Measurements from ENCODE around the gene MMP7. TPM values are rescaled to one million over a fixed set of nuclear protein-coding genes. Genes with fewer than 3 reads are reported as not detected.

MMP7 gene
- total and polyA plus RNA-seq, 2 donors (not counting 3 experiments of a cell fraction or from before 2014, with no cell fraction given): 0.65 TPM; not detected in 1

GRCh38 chr11:102495161-102496042 lies 35.1 kb downstream of the MMP7 start:
- no peaks in the 10 kb centered on the region for H3K79me2 ChIP-seq (ENCODE audit: control insufficient read depth, insufficient read depth, low read length)
- POLR2A ChIA-PET: no interaction called here
- no peak for TF ChIP-seq POLR2A (IDR thresholded peaks at IDR 0.05; ENCODE audit: low read depth, low read length)
- peak; percentile 30 to 51 for TF ChIP-seq CTCF (IDR thresholded peaks at IDR 0.05; ENCODE audit: extremely low read depth in 1 of 2, insufficient read depth in 1 of 2, low read depth in 1 of 2, low read length in 2 of 2)
- no peak overlapping the region for H3K4me2 ChIP-seq (ENCODE audit: insufficient read depth, low read length)
- H3K9me1 ChIP-seq (replicated peaks; ENCODE audit: control insufficient read depth, extremely low read depth, insufficient read depth, low read length): no peaks in the 10 kb centered on the region
- FAIRE-seq (peak; percentile 85), DNase-seq (ENCODE audit: low read depth, low spot score) (peak; percentile 77)
- CTCF ChIA-PET: interaction anchor here (0.7 to 1.9 kb wide), 29 partner anchors 8 to 206 kb away, joined by 3 to 55 read pairs (median 5); no protein-coding TSS in a partner anchor
- no peaks in the 10 kb centered on the region for H3K36me3 ChIP-seq (ENCODE audit: control insufficient read depth in 2 of 2, extremely low read depth in 1 of 2, insufficient read depth in 2 of 2, low read length in 2 of 2)
- H3K4me3 ChIP-seq (replicated peaks in 1 of 3; ENCODE audit: insufficient read depth in 1 of 3, low read depth in 1 of 3, low read length in 3 of 3): no peak overlapping the region
- intact Hi-C loops (cut with micrococcal nuclease) (loop anchor here (1.0 to 2.0 kb wide), 10 partner anchors 105 to 635 kb away; no protein-coding TSS in a partner anchor), dilution Hi-C loops (cut with MboI; ENCODE audit: extremely low pct_ligation_motif_present, low sequenced_read_pairs) (no loop called here)
- H3K27me3 ChIP-seq (ENCODE audit: control insufficient read depth in 2 of 2, insufficient read depth in 2 of 2, low read length in 2 of 2): no peaks in the 10 kb centered on the region
- no peaks in the 10 kb centered on the region for H3K9me3 ChIP-seq (replicated peaks; ENCODE audit: control insufficient read depth, insufficient read depth, low read length)
- no peaks in the 10 kb centered on the region for H4K20me1 ChIP-seq (replicated peaks; ENCODE audit: control insufficient read depth, extremely low read depth, insufficient read depth, low read length)
- H3K27ac ChIP-seq (ENCODE audit: insufficient read depth, low read depth, low read length): no peak overlapping the region
- peaks cover 13% of the 10 kb centered on the region for H3K4me1 ChIP-seq (ENCODE audit: control insufficient read depth, extremely low read depth, insufficient read depth, low read length)
- peak overlapping the region; percentile 11 for H2AFZ ChIP-seq (ENCODE audit: low read depth, low read length)
- no peak overlapping the region for H3K9ac ChIP-seq (replicated peaks; ENCODE audit: extremely low read depth, insufficient read depth, low read length)
- no TSS peak for BruUV-seq (replicated peaks)

- no peaks in the 10 kb centered on the region for H3K9me3 ChIP-seq (replicated peaks; ENCODE audit: control insufficient read depth, insufficient read depth, low read length)
- TF ChIP-seq JUN (IDR thresholded peaks at IDR 0.05; ENCODE audit: borderline replicate concordance, insufficient read depth, insufficient read length, low read depth): peak; percentile 32
- TF ChIP-seq FOS (IDR thresholded peaks at IDR 0.05; ENCODE audit: borderline replicate concordance, insufficient read depth, low read length): peak; percentile 73
- no peak for TF ChIP-seq POLR2A (IDR thresholded peaks at IDR 0.05; ENCODE audit: low read depth, low read length)
- no peak overlapping the region for H2AFZ ChIP-seq (ENCODE audit: low read depth, low read length)
- H3K9ac ChIP-seq (replicated peaks; ENCODE audit: extremely low read depth, insufficient read depth, low read length): no peak overlapping the region
- intact Hi-C loops (cut with micrococcal nuclease): loop anchor here (1.0 to 2.0 kb wide), 2 partner anchors 42 to 633 kb away; partner anchors contain the start of gene TMEM123
- ChIA-PET CTCF (interaction anchor here (1.0 to 3.7 kb wide), 7 partner anchors 9 to 200 kb away, joined by 3 to 23 read pairs (median 4); no protein-coding TSS in a partner anchor), POLR2A (no interaction called here)
- peak; percentile 97 for FAIRE-seq
- no peaks in the 10 kb centered on the region for H3K27me3 ChIP-seq (ENCODE audit: control insufficient read depth in 2 of 2, insufficient read depth in 2 of 2, low read length in 2 of 2)
- dilution Hi-C loops (cut with MboI; ENCODE audit: extremely low pct_ligation_motif_present, low sequenced_read_pairs): no loop called here
- H3K4me2 ChIP-seq (ENCODE audit: insufficient read depth, low read length): no peak overlapping the region
- BruUV-seq (replicated peaks): no TSS peak
- H3K27ac ChIP-seq (ENCODE audit: insufficient read depth, low read depth, low read length): no peak overlapping the region
- H3K4me3 ChIP-seq (replicated peaks in 1 of 3; ENCODE audit: insufficient read depth in 1 of 3, low read depth in 1 of 3, low read length in 3 of 3): no peak overlapping the region
- H3K79me2 ChIP-seq (ENCODE audit: control insufficient read depth, insufficient read depth, low read length): no peaks in the 10 kb centered on the region
- H4K20me1 ChIP-seq (replicated peaks; ENCODE audit: control insufficient read depth, extremely low read depth, insufficient read depth, low read length): no peaks in the 10 kb centered on the region
- no peaks in the 10 kb centered on the region for H3K9me1 ChIP-seq (replicated peaks; ENCODE audit: control insufficient read depth, extremely low read depth, insufficient read depth, low read length)
- no peaks in the 10 kb centered on the region for H3K36me3 ChIP-seq (ENCODE audit: control insufficient read depth in 2 of 2, extremely low read depth in 1 of 2, insufficient read depth in 2 of 2, low read length in 2 of 2)
- peaks cover 13% of the 10 kb centered on the region for H3K4me1 ChIP-seq (ENCODE audit: control insufficient read depth, extremely low read depth, insufficient read depth, low read length)
- DNase-seq (ENCODE audit: low read depth, low spot score): peak; percentile 85
Observed at GRCh38 chr11:102494216-102494615, 36.3 kb downstream of the MMP7 start.
